ENCODE results near the gene DPPA5. TPM values are rescaled to one million over a fixed set of nuclear protein-coding genes. Genes with fewer than 3 reads are reported as not detected.
A peak's percentile ranks its signal among the peaks of the same experiment; 100 is the strongest.

Gene DPPA5
- total and polyA plus RNA-seq, 2 donors (not counting 3 experiments of a cell fraction or from before 2014, with no cell fraction given): not detected

DNA sequence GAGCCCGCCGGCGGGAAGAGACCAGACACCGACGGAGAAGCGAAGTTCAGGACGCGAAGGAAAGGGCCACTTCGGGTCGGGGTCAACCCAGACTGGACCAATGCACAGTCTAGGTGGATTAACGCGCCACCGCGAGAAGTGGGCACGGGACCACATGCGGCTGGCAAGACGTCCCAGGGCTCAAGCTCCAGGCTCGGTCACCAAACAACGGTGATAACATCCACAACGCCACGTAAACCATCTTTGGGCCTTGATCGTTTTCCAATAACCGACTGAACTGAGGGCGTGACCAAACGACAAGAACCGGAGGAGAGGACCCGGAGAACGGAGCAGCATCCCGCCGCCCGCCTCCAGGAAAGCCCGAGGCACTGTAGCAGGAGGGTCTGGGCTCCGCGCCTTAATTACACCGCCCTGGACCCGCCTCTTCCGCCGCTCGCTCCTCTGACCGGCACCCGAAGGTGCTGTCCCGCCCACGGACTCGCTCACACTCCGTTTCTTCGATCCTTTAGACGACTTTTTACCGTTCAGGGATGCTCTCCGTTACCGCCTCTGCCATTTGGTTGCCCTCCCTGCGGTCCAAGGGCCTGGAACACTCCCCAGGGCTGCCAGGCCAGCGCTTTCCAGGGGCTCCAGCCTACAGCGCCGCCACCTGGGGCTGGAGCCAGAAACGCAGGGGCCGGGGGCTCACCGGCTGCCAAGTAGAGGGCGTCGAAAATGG is 44.1 kb downstream of the DPPA5 start:
- DNase-seq (ENCODE audit: low read depth, low spot score) (peak; percentile 68), FAIRE-seq (peak; percentile 42)
- TF ChIP-seq, protein P1, sequence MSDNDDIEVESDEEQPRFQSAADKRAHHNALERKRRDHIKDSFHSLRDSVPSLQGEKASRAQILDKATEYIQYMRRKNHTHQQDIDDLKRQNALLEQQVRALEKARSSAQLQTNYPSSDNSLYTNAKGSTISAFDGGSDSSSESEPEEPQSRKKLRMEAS (IDR thresholded peaks at IDR 0.05; ENCODE audit: insufficient read depth, insufficient read length): no peak
- TF ChIP-seq POLR2AphosphoS5 (IDR thresholded peaks at IDR 0.05; ENCODE audit: insufficient read depth, low read depth, low read length) (peak; percentile 60), CTCF (IDR thresholded peaks at IDR 0.05; ENCODE audit: extremely low read depth in 1 of 2, insufficient read depth in 1 of 2, low read depth in 1 of 2, low read length in 2 of 2) (peak; percentile 54 to 69), GATA2 (IDR thresholded peaks at IDR 0.05; ENCODE audit: insufficient read depth, insufficient read length, low read depth, low read length) (no peak), POLR2A (IDR thresholded peaks at IDR 0.05; ENCODE audit: low read depth, low read length) (peak; percentile 86)
- H3K79me2 ChIP-seq (ENCODE audit: control insufficient read depth, insufficient read depth, low read length): peaks cover 2% of the 10 kb centered on the region
- H3K9me1 ChIP-seq (replicated peaks; ENCODE audit: control insufficient read depth, extremely low read depth, insufficient read depth, low read length): no peaks in the 10 kb centered on the region
- H3K4me1 ChIP-seq (ENCODE audit: control insufficient read depth, extremely low read depth, insufficient read depth, low read length): peaks cover 12% of the 10 kb centered on the region
- no peaks in the 10 kb centered on the region for H3K36me3 ChIP-seq (ENCODE audit: control insufficient read depth in 2 of 2, extremely low read depth in 1 of 2, insufficient read depth in 2 of 2, low read length in 2 of 2)
- ChIA-PET CTCF (interaction anchor here (0.8 to 5.4 kb wide), 8 partner anchors 11 to 47 kb away, joined by 3 to 57 read pairs (median 5); partner anchors contain the start of gene KHDC1), POLR2A (interaction anchor here (1.5 kb wide), 1 partner anchor 17 kb away, joined by 3 read pairs; no protein-coding TSS in a partner anchor)
- peak overlapping the region; percentile 81 for H2AFZ ChIP-seq (ENCODE audit: low read depth, low read length)
- BruUV-seq (replicated peaks): no TSS peak
- H3K4me3 ChIP-seq (replicated peaks in 1 of 3; ENCODE audit: insufficient read depth in 1 of 3, low read depth in 1 of 3, low read length in 3 of 3): peak overlapping the region; percentile 60 to 83 (median 71)
- peak overlapping the region; percentile 76 for H3K9ac ChIP-seq (replicated peaks; ENCODE audit: extremely low read depth, insufficient read depth, low read length)
- H3K9me3 ChIP-seq (replicated peaks; ENCODE audit: control insufficient read depth, insufficient read depth, low read length): no peaks in the 10 kb centered on the region
- dilution Hi-C loops (cut with MboI; ENCODE audit: extremely low pct_ligation_motif_present, low sequenced_read_pairs) (no loop called here), intact Hi-C loops (cut with micrococcal nuclease) (loop anchor here (1.0 kb wide), 3 partner anchors 25 to 898 kb away; no protein-coding TSS in a partner anchor)
- H4K20me1 ChIP-seq (replicated peaks; ENCODE audit: control insufficient read depth, extremely low read depth, insufficient read depth, low read length): no peaks in the 10 kb centered on the region
- H3K4me2 ChIP-seq (ENCODE audit: insufficient read depth, low read length): peak overlapping the region; percentile 65
- H3K27me3 ChIP-seq (ENCODE audit: control insufficient read depth in 2 of 2, insufficient read depth in 2 of 2, low read length in 2 of 2): peaks cover 3 to 4% of the 10 kb centered on the region in 2 experiments
- peak overlapping the region; percentile 19 for H3K27ac ChIP-seq (ENCODE audit: insufficient read depth, low read depth, low read length)
